B cell (primary cell): Measurements from ENCODE around the gene PPP1R14C. TPM values are rescaled to one million over a fixed set of nuclear protein-coding genes. Genes with fewer than 3 reads are reported as not detected.
"Not testable (repeated sequence)": the region's sequence is repeated elsewhere in the genome, so short reads cannot be mapped to it uniquely, and the experiment has no call there.

ENCODE experiments used
- ATAC-seq: fragments of 200-7000 bp; cut with Tn5 transposase; one replicate; pipeline ENCODE4 v1.10.0; 2021; ENCODE audit warnings: low read depth, mild to moderate bottlenecking, moderate number of reproducible peaks, moderate library complexity
- CTCF ChIA-PET: fragments of 350-600 bp; sonication (Branson Sonifier 250); formaldehyde crosslinking; loops from one replicate; lab custom pipeline; 2021; ENCODE audit warnings: antibody characterized with exemption, inconsistent platforms; lab: Charles Lee
- POLR2A ChIA-PET: fragments of 350-600 bp; sonication (Branson Sonifier 250); formaldehyde crosslinking; loops from one replicate; lab custom pipeline; 2021; ENCODE audit warnings: antibody characterized with exemption; lab: Charles Lee
- DNase-seq: peaks from one replicate; pipeline ENCODE4 v3.0.0; 2013
- H2AFZ ChIP-seq: 2 replicates; pipeline ENCODE4 v1.6.1; 2012; ENCODE audit warnings: mild to moderate bottlenecking, low read depth, low read length; ENCODE audit not compliant: insufficient read depth, poor library complexity, severe bottlenecking
- H3K27ac ChIP-seq, 2 donors: 1 replicate in 1 of 2; 2 replicates in 1 of 2; pipeline ENCODE4 v1.5.1; 2012 to 2013; ENCODE audit warnings: low read length in 2 of 2, mild to moderate bottlenecking in 2 of 2, moderate library complexity in 1 of 2
- H3K27me3 ChIP-seq, 4 experiments: fragments of 200-600 bp in 1 of 4; sonication (generic) in 1 of 4; replicated peaks in 1 of 4; 1 replicate in 2 of 4; 2 replicates in 2 of 4; pipeline versions ENCODE4 v1.6.1 to v1.7.0; 2013 to 2016; ENCODE audit warnings: low read length in 3 of 4, mild to moderate bottlenecking in 2 of 4, mixed read lengths in 1 of 4, moderate library complexity in 1 of 4; ENCODE audit not compliant: insufficient read depth in 4 of 4, control insufficient read depth in 3 of 4; ENCODE audit errors: control extremely low read depth in 1 of 4
- H3K36me3 ChIP-seq, 2 experiments: replicated peaks in 1 of 2; 1 replicate in 1 of 2; 2 replicates in 1 of 2; pipeline versions ENCODE4 v1.6.1 to v1.7.1; 2013; ENCODE audit warnings: low read length in 1 of 2; ENCODE audit not compliant: insufficient read depth in 2 of 2, control insufficient read depth in 1 of 2; ENCODE audit errors: control extremely low read depth in 1 of 2, extremely low read depth in 1 of 2
- H3K4me1 ChIP-seq, 2 donors: fragments of 200-600 bp in 1 of 2; sonication (generic) in 1 of 2; 1 replicate in 1 of 2; 2 replicates in 1 of 2; pipeline versions ENCODE4 v1.5.1 to v1.6.1; 2013 to 2017; ENCODE audit warnings: low read length in 2 of 2; ENCODE audit not compliant: control insufficient read depth in 2 of 2, insufficient read depth in 2 of 2
- H3K4me2 ChIP-seq: replicated peaks from 2 replicates; pipeline ENCODE3; 2012; ENCODE audit warnings: mild to moderate bottlenecking, low read depth, low read length; ENCODE audit not compliant: poor library complexity, severe bottlenecking
- H3K4me3 ChIP-seq, 5 experiments: fragments of 200-600 bp in 1 of 5; sonication (generic) in 1 of 5; 1 replicate in 3 of 5; 2 replicates in 2 of 5; pipeline versions ENCODE4 v1.5.1 to v1.7.0; 2011 to 2016; ENCODE audit warnings: low read length in 4 of 5, mild to moderate bottlenecking in 4 of 5, low read depth in 2 of 5, control low read depth in 1 of 5, moderate library complexity in 1 of 5; ENCODE audit not compliant: insufficient read depth in 1 of 5; ENCODE audit errors: control extremely low read depth in 1 of 5, extremely low read depth in 1 of 5
- H3K79me2 ChIP-seq: fragments of 200-600 bp; sonication (generic); one replicate; pipeline ENCODE4 v1.6.0; 2016; ENCODE audit warnings: low read length; ENCODE audit not compliant: control insufficient read depth, insufficient read depth
- H3K9ac ChIP-seq: fragments of 200-600 bp; sonication (generic); 2 replicates; pipeline ENCODE4 v1.6.1; 2017; ENCODE audit warnings: mild to moderate bottlenecking, low read length, moderate library complexity
- H3K9me3 ChIP-seq, 3 donors: one replicate each; pipeline versions ENCODE4 v1.6.1 to v1.7.1; 2013; ENCODE audit warnings: low read length in 2 of 3; ENCODE audit not compliant: control insufficient read depth in 2 of 3, insufficient read depth in 1 of 3; ENCODE audit errors: control extremely low read depth in 1 of 3
- H4K20me1 ChIP-seq: 2 replicates; pipeline ENCODE4 v1.6.0; 2012; ENCODE audit warnings: mild to moderate bottlenecking, low read length; ENCODE audit not compliant: insufficient read depth, control insufficient read depth, poor library complexity, severe bottlenecking
- H3K27ac Mint-ChIP-seq: one replicate; pipeline ENCODE4 v1.8.0; 2021; ENCODE audit warnings: mixed read lengths
- H3K27me3 Mint-ChIP-seq: one replicate; pipeline ENCODE4 v1.8.0; 2021; ENCODE audit warnings: mixed read lengths
- H3K4me1 Mint-ChIP-seq: one replicate; pipeline ENCODE4 v1.8.0; 2021; ENCODE audit warnings: mixed read lengths
- H3K4me3 Mint-ChIP-seq: one replicate; pipeline ENCODE4 v1.8.0; 2021; ENCODE audit warnings: mixed read lengths
- H3K9me3 Mint-ChIP-seq: one replicate; pipeline ENCODE4 v1.8.0; 2022; ENCODE audit warnings: mixed read lengths; ENCODE audit not compliant: insufficient read depth
- EZH2 ChIP-seq: IDR thresholded peaks from 2 replicates; pipeline ENCODE4 v1.6.1; 2012; ENCODE audit warnings: borderline replicate concordance, low read depth, mild to moderate bottlenecking, moderate library complexity, low read length; ENCODE audit not compliant: insufficient read depth, poor library complexity, severe bottlenecking
- WGBS: methylation state at CpG from one replicate; pipeline ENCODE4 v1.1.5; 2013; ENCODE audit warnings: missing lambda C conversion rate; ENCODE audit not compliant: insufficient coverage; 5-methylcytosine and 5-hydroxymethylcytosine counted together
- intact Hi-C: fragments of 100-400 bp; cut with micrococcal nuclease; formaldehyde crosslinking; loops from one replicate; pipeline ENCODE4 v1.10.0; 2022
- polyA plus RNA-seq: library from polyadenylated mRNA; depleted of rRNA; stranded (reverse); fragments of >200 nt; gene quantifications from 2 replicates; pipeline ENCODE4 v1.2.3, GENCODE V29; 2012
- total RNA-seq, 2 donors: library from RNA; stranded (reverse); fragments of 120-200 nt in 1 of 2; gene quantifications; 1 replicate in 1 of 2; 2 replicates in 1 of 2; pipeline versions ENCODE4 v1.2.3 to v1.2.4, GENCODE V29; 2013 to 2022
- TF ChIP-seq, protein P1 (sequence below): fragments of 200-600 bp; IDR thresholded peaks from one replicate; pipeline ENCODE4 v1.8.0; 2022; ENCODE audit warnings: antibody characterized with exemption, mild to moderate bottlenecking

The PPP1R14C gene
- total and polyA plus RNA-seq, 2 donors (not counting 1 experiment from before 2014, with no cell fraction given): not detected

DNA sequence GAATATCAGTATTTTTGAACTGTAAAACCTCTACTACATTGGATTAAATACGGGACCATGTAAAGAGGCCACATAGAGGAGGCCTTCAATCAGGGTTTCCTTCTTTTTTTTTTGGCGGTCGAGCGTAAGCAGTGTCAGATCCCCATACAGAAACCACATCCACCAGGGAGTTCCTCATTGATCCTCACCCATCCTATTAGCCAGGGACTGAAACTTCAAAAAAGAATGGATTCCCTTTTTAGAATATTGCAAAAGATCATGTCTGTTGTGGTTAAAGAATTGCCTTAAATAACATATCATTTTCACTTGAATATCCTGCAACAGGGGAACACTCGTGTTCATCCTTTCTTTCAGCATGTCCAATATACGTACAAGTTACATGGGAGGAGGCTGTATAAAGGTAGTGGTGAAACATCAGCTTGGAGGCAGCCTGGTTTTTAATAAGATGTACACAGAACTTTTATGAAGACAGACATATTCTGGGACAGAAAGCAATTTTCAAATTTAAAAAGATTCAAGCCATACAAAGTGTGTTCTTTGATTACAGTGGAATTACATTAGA is 96.1 kb downstream of the PPP1R14C start:
- 75% methylated on average over 2 of the region's 6 CpGs for WGBS
- ChIA-PET CTCF (no interaction called here), POLR2A (no interaction called here)
- Histone ChIP-seq H3K4me1 (no peaks in the 10 kb centered on the region), H2AFZ (no peak overlapping the region), H3K79me2 (no peaks in the 10 kb centered on the region), H3K4me2 (no peak overlapping the region), H4K20me1 (no peaks in the 10 kb centered on the region), H3K9me3 (peaks cover 0 to 9% (median 0%) of the 10 kb centered on the region in 3 donors), H3K36me3 (no peaks in the 10 kb centered on the region), H3K9ac (no peak overlapping the region), H3K4me3 (no peak overlapping the region), H3K27me3 (peaks cover 0 to 5% (median 0%) of the 10 kb centered on the region in 4 experiments), H3K27ac (no peak overlapping the region)
- ATAC-seq (no peak), DNase-seq (no peak)
- no peak overlapping the region for H3K4me3 Mint-ChIP-seq
- TF ChIP-seq, protein P1, sequence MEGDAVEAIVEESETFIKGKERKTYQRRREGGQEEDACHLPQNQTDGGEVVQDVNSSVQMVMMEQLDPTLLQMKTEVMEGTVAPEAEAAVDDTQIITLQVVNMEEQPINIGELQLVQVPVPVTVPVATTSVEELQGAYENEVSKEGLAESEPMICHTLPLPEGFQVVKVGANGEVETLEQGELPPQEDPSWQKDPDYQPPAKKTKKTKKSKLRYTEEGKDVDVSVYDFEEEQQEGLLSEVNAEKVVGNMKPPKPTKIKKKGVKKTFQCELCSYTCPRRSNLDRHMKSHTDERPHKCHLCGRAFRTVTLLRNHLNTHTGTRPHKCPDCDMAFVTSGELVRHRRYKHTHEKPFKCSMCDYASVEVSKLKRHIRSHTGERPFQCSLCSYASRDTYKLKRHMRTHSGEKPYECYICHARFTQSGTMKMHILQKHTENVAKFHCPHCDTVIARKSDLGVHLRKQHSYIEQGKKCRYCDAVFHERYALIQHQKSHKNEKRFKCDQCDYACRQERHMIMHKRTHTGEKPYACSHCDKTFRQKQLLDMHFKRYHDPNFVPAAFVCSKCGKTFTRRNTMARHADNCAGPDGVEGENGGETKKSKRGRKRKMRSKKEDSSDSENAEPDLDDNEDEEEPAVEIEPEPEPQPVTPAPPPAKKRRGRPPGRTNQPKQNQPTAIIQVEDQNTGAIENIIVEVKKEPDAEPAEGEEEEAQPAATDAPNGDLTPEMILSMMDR: no peak
- no peak for TF ChIP-seq EZH2
- peaks cover 2% of the 10 kb centered on the region for H3K4me1 Mint-ChIP-seq
- H3K27ac Mint-ChIP-seq: no peak overlapping the region
- H3K27me3 Mint-ChIP-seq: peaks cover 16% of the 10 kb centered on the region
- intact Hi-C loops: no loop called here
- H3K9me3 Mint-ChIP-seq: no peaks in the 10 kb centered on the region

DNA sequence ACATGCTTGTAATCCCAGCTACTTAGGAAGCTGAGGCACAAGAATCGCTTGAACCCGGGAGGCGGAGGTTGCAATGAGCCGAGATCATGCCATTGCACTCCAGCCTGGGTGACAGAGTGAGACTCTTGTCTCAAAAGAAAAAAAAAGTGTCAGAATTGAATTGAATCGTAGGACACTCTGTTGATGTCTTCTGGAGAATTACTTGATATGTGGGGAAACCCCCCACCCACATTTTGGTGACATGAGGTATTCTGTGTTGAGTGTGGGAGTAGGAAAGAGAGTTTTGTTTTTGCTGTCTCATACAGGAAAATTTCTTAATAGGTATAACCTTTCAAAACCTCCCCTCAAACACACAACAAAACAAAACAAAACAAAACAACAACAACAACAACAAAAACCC is 98.9 kb downstream of the PPP1R14C start:
- H3K36me3 ChIP-seq, H3K27ac Mint-ChIP-seq, H2AFZ ChIP-seq, H3K27me3 ChIP-seq, DNase-seq, H3K79me2 ChIP-seq, H3K27ac ChIP-seq, CTCF ChIA-PET, H3K27me3 Mint-ChIP-seq, H4K20me1 ChIP-seq, POLR2A ChIA-PET, intact Hi-C loops, H3K4me2 ChIP-seq, H3K4me3 ChIP-seq, H3K4me1 ChIP-seq, ATAC-seq, H3K9me3 ChIP-seq, H3K4me1 Mint-ChIP-seq, H3K4me3 Mint-ChIP-seq, H3K9me3 Mint-ChIP-seq, H3K9ac ChIP-seq: not testable (repeated sequence)
- WGBS: 100% methylated on average over 3 of the region's 5 CpGs
